Measurements from ENCODE around the gene FADS1. TPM values are rescaled to one million over a fixed set of nuclear protein-coding genes. Genes with fewer than 3 reads are reported as not detected.

FADS1 gene
- total and polyA plus RNA-seq, 3 donors from 2014 or later, result 21.1 to 39.8 (median 24.5) TPM

- H3K27me3 ChIP-seq, result no peaks in the 10 kb centered on the region
- H3K36me3 ChIP-seq (ENCODE audit: low read depth, missing control alignments), result no peaks in the 10 kb centered on the region
- intact Hi-C loops (cut with DNase I; ENCODE audit: low total_unique reads), result no loop called here
- peak within 1 kb of the TSS; percentile 62 to 72 for H3K4me3 ChIP-seq
- 1% methylated on average over 33 to 59 of the region's 83 CpGs for WGBS, 2 donors
- H3K27ac ChIP-seq, result peak within 1 kb of the TSS; percentile 81 to 91
- peaks cover 41% of the 10 kb centered on the region for H3K4me1 ChIP-seq
- TF ChIP-seq, protein P1, sequence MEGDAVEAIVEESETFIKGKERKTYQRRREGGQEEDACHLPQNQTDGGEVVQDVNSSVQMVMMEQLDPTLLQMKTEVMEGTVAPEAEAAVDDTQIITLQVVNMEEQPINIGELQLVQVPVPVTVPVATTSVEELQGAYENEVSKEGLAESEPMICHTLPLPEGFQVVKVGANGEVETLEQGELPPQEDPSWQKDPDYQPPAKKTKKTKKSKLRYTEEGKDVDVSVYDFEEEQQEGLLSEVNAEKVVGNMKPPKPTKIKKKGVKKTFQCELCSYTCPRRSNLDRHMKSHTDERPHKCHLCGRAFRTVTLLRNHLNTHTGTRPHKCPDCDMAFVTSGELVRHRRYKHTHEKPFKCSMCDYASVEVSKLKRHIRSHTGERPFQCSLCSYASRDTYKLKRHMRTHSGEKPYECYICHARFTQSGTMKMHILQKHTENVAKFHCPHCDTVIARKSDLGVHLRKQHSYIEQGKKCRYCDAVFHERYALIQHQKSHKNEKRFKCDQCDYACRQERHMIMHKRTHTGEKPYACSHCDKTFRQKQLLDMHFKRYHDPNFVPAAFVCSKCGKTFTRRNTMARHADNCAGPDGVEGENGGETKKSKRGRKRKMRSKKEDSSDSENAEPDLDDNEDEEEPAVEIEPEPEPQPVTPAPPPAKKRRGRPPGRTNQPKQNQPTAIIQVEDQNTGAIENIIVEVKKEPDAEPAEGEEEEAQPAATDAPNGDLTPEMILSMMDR (IDR thresholded peaks at IDR 0.05), result peak in 1 of 3 experiments; percentile 7
- TF ChIP-seq POLR2A (IDR thresholded peaks at IDR 0.05), result no peak
- H3K9me3 ChIP-seq, result no peaks in the 10 kb centered on the region
- DNase-seq, result peak; percentile 96
Measured at GRCh38 chr11:61827571-61828378, 11.0 kb upstream of the FADS1 start, which contains the start of gene FADS2. TSS of gene FADS2 (plus strand) at chr11:61828300. CDS start at chr11:61828391, 91 bp downstream.

- 8 to 16% methylated on average over 18 to 23 of the region's 23 CpGs for WGBS, 2 donors
- no peaks in the 10 kb centered on the region for H3K27me3 ChIP-seq
- H3K9me3 ChIP-seq, result no peaks in the 10 kb centered on the region
- TF ChIP-seq, protein P1 (IDR thresholded peaks at IDR 0.05), result no peak
- TF ChIP-seq POLR2A (IDR thresholded peaks at IDR 0.05), result no peak
- DNase-seq, result no peak
- intact Hi-C loops (cut with DNase I; ENCODE audit: low total_unique reads), result no loop called here
- no peaks in the 10 kb centered on the region for H3K36me3 ChIP-seq (ENCODE audit: low read depth, missing control alignments)
- peak overlapping the region; percentile 62 to 72 for H3K4me3 ChIP-seq
- peak overlapping the region; percentile 72 to 91 for H3K27ac ChIP-seq
- peaks cover 35% of the 10 kb centered on the region for H3K4me1 ChIP-seq
Measured at GRCh38 chr11:61826930-61827570, 10.2 kb upstream of the FADS1 start.

GRCh38 chr11:61820174-61820573, 3.4 kb upstream of the FADS1 start:
- H3K27ac ChIP-seq, result no peak overlapping the region
- no peaks in the 10 kb centered on the region for H3K9me3 ChIP-seq
- 92 to 94% methylated on average over 2 of the region's 2 CpGs for WGBS, 2 donors
- H3K27me3 ChIP-seq, result no peaks in the 10 kb centered on the region
- TF ChIP-seq POLR2A (IDR thresholded peaks at IDR 0.05), result no peak
- TF ChIP-seq, protein P1 (IDR thresholded peaks at IDR 0.05), result no peak
- intact Hi-C loops (cut with DNase I; ENCODE audit: low total_unique reads), result no loop called here
- no peak overlapping the region for H3K4me3 ChIP-seq
- peaks cover 8% of the 10 kb centered on the region for H3K4me1 ChIP-seq
- H3K36me3 ChIP-seq (ENCODE audit: low read depth, missing control alignments), result no peaks in the 10 kb centered on the region
- no peak for DNase-seq

DNA sequence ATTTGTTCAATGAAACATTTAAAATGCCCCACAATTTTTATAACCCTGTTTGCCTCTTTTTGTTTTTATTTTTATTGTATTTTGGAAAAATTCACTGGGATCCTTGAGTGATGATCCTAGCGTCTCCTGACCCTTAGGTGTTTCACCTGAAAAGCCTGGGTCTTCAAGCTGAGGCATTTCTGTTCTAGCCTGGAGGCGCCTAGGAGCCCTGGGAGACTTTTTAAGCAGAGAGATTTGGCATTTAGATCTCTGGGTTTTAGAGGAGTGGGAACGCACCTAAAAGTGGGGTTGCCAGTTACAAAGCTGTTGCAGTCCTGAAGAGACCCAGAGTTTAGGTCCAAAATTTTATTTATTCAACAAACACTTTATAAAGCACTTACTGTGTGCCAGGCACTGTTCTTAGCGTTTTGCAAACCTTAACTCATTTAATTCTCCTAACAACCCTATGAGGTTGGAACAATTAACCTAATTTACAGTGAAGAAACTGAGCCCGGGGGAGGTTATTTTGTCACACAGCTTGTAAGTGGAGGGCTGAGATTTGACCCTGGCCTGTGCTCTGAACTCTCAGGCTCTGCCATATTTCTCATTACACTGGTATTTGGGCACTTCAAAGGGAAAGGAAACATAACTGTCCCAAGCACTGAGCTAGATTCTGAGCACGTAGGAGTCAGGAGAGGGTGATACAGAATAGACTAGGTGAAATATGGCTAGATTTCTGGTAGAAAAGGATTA, 834 bp upstream of the FADS1 start:
- Histone ChIP-seq H3K9me3 (no peaks in the 10 kb centered on the region), H3K27me3 (no peaks in the 10 kb centered on the region), H3K4me1 (peaks cover 8% of the 10 kb centered on the region), H3K36me3 (ENCODE audit: low read depth, missing control alignments) (no peaks in the 10 kb centered on the region), H3K27ac (peak overlapping the region; percentile 93 to 97), H3K4me3 (peak overlapping the region; percentile 57 to 68)
- no peak for DNase-seq
- TF ChIP-seq, protein P1 (IDR thresholded peaks at IDR 0.05), result no peak
- no peak for TF ChIP-seq POLR2A (IDR thresholded peaks at IDR 0.05)
- intact Hi-C loops (cut with DNase I; ENCODE audit: low total_unique reads), result no loop called here
- 38 to 46% methylated on average over 6 of the region's 6 CpGs for WGBS, 2 donors

Data from testis (tissue), 3 donors.